CD4-positive, alpha-beta T cell (primary cell): ENCODE results near the gene PARVB. TPM values are rescaled to one million over a fixed set of nuclear protein-coding genes. Genes with fewer than 3 reads are reported as not detected.

Source experiments
- ATAC-seq: fragments of 200-7000 bp; cut with Tn5 transposase; one replicate; pipeline ENCODE4 v1.10.0; 2022; ENCODE audit warnings: mild to moderate bottlenecking; ENCODE audit not compliant: poor library complexity
- CTCF ChIA-PET: fragments of 350-600 bp; sonication (Branson Sonifier 250); formaldehyde crosslinking; loops from one replicate; lab custom pipeline; 2021; ENCODE audit warnings: antibody characterized with exemption, inconsistent platforms; lab: Charles Lee
- POLR2A ChIA-PET: fragments of 350-600 bp; sonication (Branson Sonifier 250); formaldehyde crosslinking; loops from one replicate; lab custom pipeline; 2021; ENCODE audit warnings: antibody characterized with exemption, inconsistent platforms; lab: Charles Lee
- DNase-seq, 14 experiments: peaks; one replicate each; pipeline ENCODE4 v3.0.0-alpha.2; 2013 to 2020; ENCODE audit warnings: mixed read lengths in 2 of 14
- H3K27ac ChIP-seq, 2 donors: one replicate each; pipeline versions ENCODE4 v1.5.1 to v1.7.0; 2013; ENCODE audit warnings: low read length in 2 of 2, low read depth in 1 of 2, mild to moderate bottlenecking in 1 of 2
- H3K27me3 ChIP-seq, 2 experiments: 1 replicate in 1 of 2; 2 replicates in 1 of 2; pipeline versions ENCODE4 v1.6.1 to v1.7.0; 2013; ENCODE audit warnings: low read length in 2 of 2, control low read depth in 1 of 2, mild to moderate bottlenecking in 1 of 2, moderate library complexity in 1 of 2; ENCODE audit not compliant: insufficient read depth in 2 of 2, control insufficient read depth in 1 of 2
- H3K36me3 ChIP-seq: one replicate; pipeline ENCODE4 v1.6.1; 2013; ENCODE audit warnings: low read length, control low read depth; ENCODE audit not compliant: insufficient read depth
- H3K4me1 ChIP-seq: one replicate; pipeline ENCODE4 v1.6.1; 2013; ENCODE audit warnings: low read length, control low read depth; ENCODE audit not compliant: insufficient read depth
- H3K4me3 ChIP-seq: one replicate; pipeline ENCODE4 v1.5.1; 2013; ENCODE audit warnings: mild to moderate bottlenecking, low read length, moderate library complexity
- H3K9me3 ChIP-seq, 2 experiments: 1 replicate in 1 of 2; 2 replicates in 1 of 2; pipeline versions ENCODE4 v1.6.1 to v1.7.0; 2013; ENCODE audit warnings: low read length in 2 of 2, mild to moderate bottlenecking in 2 of 2, control low read depth in 1 of 2, moderate library complexity in 1 of 2; ENCODE audit not compliant: control insufficient read depth in 1 of 2, insufficient read depth in 1 of 2
- H3K27ac Mint-ChIP-seq: one replicate; pipeline ENCODE4 v1.8.0; 2020; ENCODE audit warnings: mixed read lengths
- H3K27me3 Mint-ChIP-seq: one replicate; pipeline ENCODE4 v1.8.0; 2021; ENCODE audit warnings: mixed read lengths
- H3K36me3 Mint-ChIP-seq: one replicate; pipeline ENCODE4 v1.8.0; 2021; ENCODE audit warnings: low read depth, mixed read lengths
- H3K4me1 Mint-ChIP-seq: one replicate; pipeline ENCODE4 v1.8.0; 2021; ENCODE audit warnings: low read depth, mixed read lengths
- H3K4me3 Mint-ChIP-seq: one replicate; pipeline ENCODE4 v1.8.0; 2020; ENCODE audit warnings: mild to moderate bottlenecking, mixed read lengths
- H3K9me3 Mint-ChIP-seq: one replicate; pipeline ENCODE4 v1.8.0; 2020; ENCODE audit warnings: mixed read lengths
- intact Hi-C, 2 experiments: fragments of 100-400 bp; cut with DNase I in 1 of 2; cut with micrococcal nuclease in 1 of 2; formaldehyde crosslinking; loops; one replicate each; pipeline versions ENCODE4 v1.15.1 to v1.9.0; 2023 to 2025; cut with DNase I, micrococcal nuclease
- total RNA-seq, 174 experiments: library from RNA in 2 of 174; stranded (reverse) in 2 of 174; gene quantifications; one replicate each; pipeline ENCODE4 v1.2.3 and lab custom pipeline; 2021 to 2026
- TF ChIP-seq, protein P1 (sequence below): fragments of 200-600 bp; IDR thresholded peaks from one replicate; pipeline ENCODE4 v1.8.0; 2022; ENCODE audit warnings: antibody characterized with exemption, mild to moderate bottlenecking

PARVB gene
- total RNA-seq, 2 experiments from 2014 or later: 6.2 to 6.4 TPM

DNA sequence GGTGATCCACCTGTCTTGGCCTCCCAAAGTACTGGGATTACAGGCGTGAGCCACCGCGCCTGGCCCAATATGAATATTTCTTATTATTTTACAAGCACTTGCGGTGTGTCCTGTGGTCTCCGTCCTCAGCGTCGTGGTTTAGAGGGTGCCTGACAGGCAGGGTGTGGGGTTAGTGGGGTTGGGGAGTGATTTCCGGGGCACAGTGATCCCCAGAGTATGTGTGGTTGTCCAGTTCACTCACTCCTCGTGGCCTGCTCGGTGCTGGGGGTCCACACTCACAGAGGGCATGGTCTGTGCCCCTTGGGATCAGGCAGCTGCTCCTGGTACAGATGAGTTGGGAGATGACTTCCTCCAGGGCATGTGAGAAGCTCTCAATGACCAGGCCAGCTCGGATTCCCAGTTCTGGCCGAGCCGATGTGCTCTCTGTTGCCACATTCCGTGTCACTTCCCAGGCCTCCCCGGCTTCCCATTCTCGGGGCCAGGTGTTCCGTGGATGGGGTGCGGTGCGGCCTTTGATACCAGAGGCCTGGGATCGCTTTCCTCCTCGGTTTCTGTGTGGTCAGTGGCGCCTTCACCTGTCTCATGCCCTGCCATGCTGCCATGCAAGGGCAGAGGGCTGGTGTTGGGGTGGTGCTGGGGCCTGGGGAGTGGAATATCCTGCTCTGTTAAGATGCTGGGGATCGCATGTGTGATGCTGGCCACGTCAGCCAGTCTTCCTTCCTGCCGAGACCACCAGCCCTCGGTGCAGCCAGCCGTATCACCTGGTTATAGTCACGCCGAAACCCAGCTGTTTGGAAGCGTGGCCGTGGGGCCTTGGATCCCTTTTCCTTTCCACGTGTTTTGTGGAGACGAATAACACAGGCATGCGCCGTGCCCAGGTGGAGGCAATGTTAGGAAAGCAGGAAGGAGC is 39.6 kb downstream of the PARVB start:
- Mint-ChIP-seq H3K27ac (no peak overlapping the region), H3K4me1 (peaks cover 4% of the 10 kb centered on the region), H3K27me3 (no peaks in the 10 kb centered on the region), H3K4me3 (no peak overlapping the region), H3K36me3 (no peaks in the 10 kb centered on the region), H3K9me3 (no peaks in the 10 kb centered on the region)
- H3K4me1 ChIP-seq: peaks cover 18% of the 10 kb centered on the region
- TF ChIP-seq, protein P1, sequence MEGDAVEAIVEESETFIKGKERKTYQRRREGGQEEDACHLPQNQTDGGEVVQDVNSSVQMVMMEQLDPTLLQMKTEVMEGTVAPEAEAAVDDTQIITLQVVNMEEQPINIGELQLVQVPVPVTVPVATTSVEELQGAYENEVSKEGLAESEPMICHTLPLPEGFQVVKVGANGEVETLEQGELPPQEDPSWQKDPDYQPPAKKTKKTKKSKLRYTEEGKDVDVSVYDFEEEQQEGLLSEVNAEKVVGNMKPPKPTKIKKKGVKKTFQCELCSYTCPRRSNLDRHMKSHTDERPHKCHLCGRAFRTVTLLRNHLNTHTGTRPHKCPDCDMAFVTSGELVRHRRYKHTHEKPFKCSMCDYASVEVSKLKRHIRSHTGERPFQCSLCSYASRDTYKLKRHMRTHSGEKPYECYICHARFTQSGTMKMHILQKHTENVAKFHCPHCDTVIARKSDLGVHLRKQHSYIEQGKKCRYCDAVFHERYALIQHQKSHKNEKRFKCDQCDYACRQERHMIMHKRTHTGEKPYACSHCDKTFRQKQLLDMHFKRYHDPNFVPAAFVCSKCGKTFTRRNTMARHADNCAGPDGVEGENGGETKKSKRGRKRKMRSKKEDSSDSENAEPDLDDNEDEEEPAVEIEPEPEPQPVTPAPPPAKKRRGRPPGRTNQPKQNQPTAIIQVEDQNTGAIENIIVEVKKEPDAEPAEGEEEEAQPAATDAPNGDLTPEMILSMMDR: no peak
- DNase-seq: no peak
- no peaks in the 10 kb centered on the region for H3K27me3 ChIP-seq
- H3K36me3 ChIP-seq: no peaks in the 10 kb centered on the region
- H3K4me3 ChIP-seq: no peak overlapping the region
- no peak for ATAC-seq
- ChIA-PET CTCF (interaction anchor here (0.5 kb wide), 1 partner anchor 53 kb away, joined by 4 read pairs; no protein-coding TSS in a partner anchor), POLR2A (no interaction called here)
- peaks cover 0 to 5% of the 10 kb centered on the region in 2 experiments for H3K9me3 ChIP-seq
- no peak overlapping the region for H3K27ac ChIP-seq
- intact Hi-C loops: no loop called here

DNA sequence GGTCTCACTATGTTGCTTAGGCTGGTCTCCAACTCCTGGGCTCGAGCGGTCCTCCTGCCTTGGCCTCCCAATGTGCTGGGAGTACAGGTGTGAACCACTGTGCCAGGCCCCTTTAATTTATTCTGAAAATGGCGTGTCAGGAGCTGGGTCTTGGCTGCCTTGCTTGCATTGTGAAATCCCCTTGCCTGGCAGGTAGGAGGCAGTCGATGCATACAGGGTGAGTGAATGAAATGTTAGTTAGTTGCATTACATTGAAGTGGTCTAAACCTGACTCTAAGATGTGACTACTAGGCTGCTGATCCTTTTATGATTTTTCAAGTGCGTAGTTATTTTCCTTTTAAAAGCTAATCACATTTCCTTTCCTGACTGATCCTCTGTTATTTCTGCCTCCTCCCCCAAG is 42.9 kb downstream of the PARVB start:
- Histone ChIP-seq H3K4me3 (no peak overlapping the region), H3K27ac (no peak overlapping the region), H3K4me1 (peaks cover 18% of the 10 kb centered on the region), H3K36me3 (no peaks in the 10 kb centered on the region), H3K9me3 (no peaks in the 10 kb centered on the region), H3K27me3 (no peaks in the 10 kb centered on the region)
- ATAC-seq (no peak), DNase-seq (no peak)
- Mint-ChIP-seq H3K27ac (no peak overlapping the region), H3K4me3 (no peak overlapping the region), H3K9me3 (no peaks in the 10 kb centered on the region), H3K4me1 (peaks cover 6% of the 10 kb centered on the region), H3K36me3 (no peaks in the 10 kb centered on the region), H3K27me3 (no peaks in the 10 kb centered on the region)
- POLR2A ChIA-PET: no interaction called here
- CTCF ChIA-PET: no interaction called here
- TF ChIP-seq, protein P1: no peak
- intact Hi-C loops: no loop called here

DNA sequence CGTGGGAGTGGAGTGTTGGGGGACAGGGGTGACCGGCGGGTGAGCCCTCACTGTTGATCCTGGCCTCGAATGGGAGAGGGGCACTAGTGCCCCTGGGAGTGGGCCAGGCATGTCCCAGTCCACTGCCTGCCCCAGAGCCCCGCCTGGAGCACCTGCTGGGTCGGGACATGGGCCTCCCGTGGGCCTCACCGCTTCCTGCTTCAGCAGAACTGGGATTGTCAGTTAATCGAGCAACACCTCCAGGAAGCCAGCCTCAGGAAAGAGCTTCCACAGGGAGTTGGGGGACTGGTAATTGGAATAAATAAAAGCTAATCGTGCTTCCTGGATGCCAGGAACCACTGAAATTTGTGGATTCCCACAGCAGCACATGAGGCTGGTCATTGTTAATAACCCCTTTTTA is 43.8 kb downstream of the PARVB start:
- POLR2A ChIA-PET: no interaction called here
- Histone ChIP-seq H3K27me3 (no peaks in the 10 kb centered on the region), H3K36me3 (no peaks in the 10 kb centered on the region), H3K4me3 (no peak overlapping the region), H3K4me1 (peaks cover 18% of the 10 kb centered on the region), H3K27ac (no peak overlapping the region), H3K9me3 (no peaks in the 10 kb centered on the region)
- Mint-ChIP-seq H3K9me3 (no peaks in the 10 kb centered on the region), H3K27me3 (no peaks in the 10 kb centered on the region), H3K4me3 (no peak overlapping the region), H3K36me3 (no peaks in the 10 kb centered on the region), H3K27ac (no peak overlapping the region), H3K4me1 (peaks cover 6% of the 10 kb centered on the region)
- DNase-seq (no peak), ATAC-seq (no peak)
- TF ChIP-seq, protein P1: no peak
- intact Hi-C loops: no loop called here
- CTCF ChIA-PET: interaction anchor here (2.1 kb wide), 1 partner anchor 13 kb away, joined by 4 read pairs; no protein-coding TSS in a partner anchor
